Panc1 (cell line): ENCODE data around the gene RHOT2.

Experiments used
- TCF7L2 ChIP-seq: IDR thresholded peaks from 2 replicates; pipeline ENCODE4 v1.6.1; 2011; ENCODE audit warnings: mild to moderate bottlenecking, low read depth, low read length, inconsistent platforms
- TF ChIP-seq, protein P1 (sequence below): fragments of 450-650 bp; IDR thresholded peaks from 2 replicates; pipeline ENCODE4 v1.5.1; 2017; ENCODE audit warnings: mild to moderate bottlenecking

DNA sequence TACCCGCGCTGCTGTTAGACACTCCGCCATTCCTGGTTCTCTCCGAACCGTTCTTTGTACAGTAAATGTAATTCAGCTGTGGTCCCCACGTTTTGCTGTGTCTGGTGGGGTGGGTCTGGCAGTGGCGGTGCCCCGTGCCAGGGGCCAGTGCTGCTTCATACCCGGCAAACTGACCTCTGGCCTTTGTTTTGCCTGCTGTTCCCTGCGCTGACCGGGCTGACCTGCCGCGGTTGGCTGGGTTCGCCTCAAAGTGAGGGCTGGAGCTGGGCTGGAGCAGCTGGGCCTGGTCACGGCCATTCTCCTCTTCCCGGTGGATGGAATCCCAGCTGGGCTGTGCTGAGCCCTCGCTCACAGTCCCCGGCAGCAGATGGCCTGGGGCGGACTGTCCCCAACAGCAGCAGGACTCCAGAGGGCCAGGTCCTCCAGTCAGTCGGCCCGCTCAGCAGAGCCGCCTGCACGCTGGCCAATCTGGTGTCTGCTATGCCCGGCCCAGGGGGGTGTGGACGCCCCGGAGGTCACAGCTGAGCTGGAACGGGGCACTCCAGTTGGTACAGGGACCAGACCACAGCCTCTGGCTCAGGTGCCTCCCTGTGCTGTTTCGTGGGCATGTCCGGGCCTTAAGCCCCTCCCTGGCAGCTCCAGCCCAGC is 38.6 kb upstream of the RHOT2 start:
- TF ChIP-seq, protein P1, sequence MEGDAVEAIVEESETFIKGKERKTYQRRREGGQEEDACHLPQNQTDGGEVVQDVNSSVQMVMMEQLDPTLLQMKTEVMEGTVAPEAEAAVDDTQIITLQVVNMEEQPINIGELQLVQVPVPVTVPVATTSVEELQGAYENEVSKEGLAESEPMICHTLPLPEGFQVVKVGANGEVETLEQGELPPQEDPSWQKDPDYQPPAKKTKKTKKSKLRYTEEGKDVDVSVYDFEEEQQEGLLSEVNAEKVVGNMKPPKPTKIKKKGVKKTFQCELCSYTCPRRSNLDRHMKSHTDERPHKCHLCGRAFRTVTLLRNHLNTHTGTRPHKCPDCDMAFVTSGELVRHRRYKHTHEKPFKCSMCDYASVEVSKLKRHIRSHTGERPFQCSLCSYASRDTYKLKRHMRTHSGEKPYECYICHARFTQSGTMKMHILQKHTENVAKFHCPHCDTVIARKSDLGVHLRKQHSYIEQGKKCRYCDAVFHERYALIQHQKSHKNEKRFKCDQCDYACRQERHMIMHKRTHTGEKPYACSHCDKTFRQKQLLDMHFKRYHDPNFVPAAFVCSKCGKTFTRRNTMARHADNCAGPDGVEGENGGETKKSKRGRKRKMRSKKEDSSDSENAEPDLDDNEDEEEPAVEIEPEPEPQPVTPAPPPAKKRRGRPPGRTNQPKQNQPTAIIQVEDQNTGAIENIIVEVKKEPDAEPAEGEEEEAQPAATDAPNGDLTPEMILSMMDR: no peak
- no peak for TF ChIP-seq TCF7L2
